Colon (tissue), 2 donors: ENCODE measurements around the gene SLC5A2.
"Not testable (repeated sequence)": the region's sequence is repeated elsewhere in the genome, so short reads cannot be mapped to it uniquely, and the experiment has no call there.

ENCODE experiments used
- FAIRE-seq: peaks from 2 replicates; lab custom pipeline; 2012; peaks lifted over from hg19 to GRCh38; lab: Jason Lieb, UNC
- donor health status: control.
- donor health status: control.

Gene SLC5A2

GRCh38 chr16:31498493-31498892 is 15.6 kb downstream of the SLC5A2 start:
- FAIRE-seq, result no peak

GRCh38 chr16:31499928-31500327 is 17.0 kb downstream of the SLC5A2 start:
- no peak for FAIRE-seq

- FAIRE-seq, result no peak
Observed at GRCh38 chr16:31501226-31501965, 18.5 kb downstream of the SLC5A2 start.

- FAIRE-seq, result no peak
Observed at GRCh38 chr16:31501966-31502348, 19.0 kb downstream of the SLC5A2 start.

GRCh38 chr16:31502981-31503380 is 20.1 kb downstream of the SLC5A2 start:
- FAIRE-seq, result no peak

GRCh38 chr16:31503555-31503954 is 20.6 kb downstream of the SLC5A2 start:
- not testable (repeated sequence) for FAIRE-seq

- FAIRE-seq, result no peak
Observed at GRCh38 chr16:31504159-31504558, 21.2 kb downstream of the SLC5A2 start.

GRCh38 chr16:31505483-31505882 is 22.6 kb downstream of the SLC5A2 start:
- no peak for FAIRE-seq

- FAIRE-seq, result no peak
Observed at GRCh38 chr16:31507617-31507928, 24.6 kb downstream of the SLC5A2 start.

- no peak for FAIRE-seq
Observed at GRCh38 chr16:31507929-31508705, 25.2 kb downstream of the SLC5A2 start, which contains the start of gene RUSF1. Gene RUSF1 (minus strand): TSS chr16:31508391. CDS start chr16:31508373, 18 bp downstream.

GRCh38 chr16:31508706-31509195 is 25.8 kb downstream of the SLC5A2 start:
- FAIRE-seq, result no peak

- no peak for FAIRE-seq
Observed at GRCh38 chr16:31513126-31513525, 30.2 kb downstream of the SLC5A2 start.

GRCh38 chr16:31513884-31514283 is 31.0 kb downstream of the SLC5A2 start:
- FAIRE-seq, result no peak

- no peak for FAIRE-seq
Observed at GRCh38 chr16:31517800-31518402, 35.0 kb downstream of the SLC5A2 start.

GRCh38 chr16:31519759-31520431 is 37.0 kb downstream of the SLC5A2 start:
- no peak for FAIRE-seq

- no peak for FAIRE-seq
Observed at GRCh38 chr16:31521368-31521767, 38.4 kb downstream of the SLC5A2 start.

GRCh38 chr16:31522071-31522470 is 39.1 kb downstream of the SLC5A2 start:
- no peak for FAIRE-seq

GRCh38 chr16:31523768-31524167 is 40.8 kb downstream of the SLC5A2 start:
- not testable (repeated sequence) for FAIRE-seq

GRCh38 chr16:31525113-31525512 is 42.2 kb downstream of the SLC5A2 start:
- no peak for FAIRE-seq

- FAIRE-seq, result no peak
Observed at GRCh38 chr16:31527734-31528274, 44.9 kb downstream of the SLC5A2 start, which contains the start of gene AHSP. Gene AHSP (plus strand): TSS chr16:31527900. CDS start chr16:31528140, 240 bp downstream.

GRCh38 chr16:31528523-31529107 is 45.7 kb downstream of the SLC5A2 start:
- FAIRE-seq, result no peak
